ENCODE measurements around the gene FNDC11.

- no peak for TF ChIP-seq CTCF (IDR thresholded peaks at IDR 0.05; ENCODE audit: low read depth, low read length, missing input control)
- no peak for TF ChIP-seq MAX (IDR thresholded peaks at IDR 0.05)
- TF ChIP-seq GABPA (IDR thresholded peaks at IDR 0.05 in 1 of 2, conservative IDR thresholded peaks at IDR 0.05 in 1 of 2): no peak
- no peak for TF ChIP-seq JUND (IDR thresholded peaks at IDR 0.05)
- no peak for TF ChIP-seq YY1 (IDR thresholded peaks at IDR 0.05)
- no peak for TF ChIP-seq ATF3 (IDR thresholded peaks at IDR 0.05)
- no peak for TF ChIP-seq RXRA (IDR thresholded peaks at IDR 0.05)
- TF ChIP-seq RAD21 (IDR thresholded peaks at IDR 0.05): no peak
- TF ChIP-seq NR2F2 (IDR thresholded peaks at IDR 0.05): no peak
- TF ChIP-seq HNF4A (conservative IDR thresholded peaks at IDR 0.05): no peak
- TF ChIP-seq TAF1 (conservative IDR thresholded peaks at IDR 0.05): no peak
Measured at GRCh38 chr20:63585616-63586565, 31.9 kb downstream of the FNDC11 start.

All from liver (tissue), 3 donors.